B cell (primary cell): Measurements from ENCODE around the gene MTF1. TPM values are rescaled to one million over a fixed set of nuclear protein-coding genes. Genes with fewer than 3 reads are reported as not detected.

ENCODE experiments used
- ATAC-seq: fragments of 200-7000 bp; cut with Tn5 transposase; one replicate; pipeline ENCODE4 v1.10.0; 2021; ENCODE audit warnings: low read depth, mild to moderate bottlenecking, moderate number of reproducible peaks, moderate library complexity
- CTCF ChIA-PET: fragments of 350-600 bp; sonication (Branson Sonifier 250); formaldehyde crosslinking; loops from one replicate; lab custom pipeline; 2021; ENCODE audit warnings: antibody characterized with exemption, inconsistent platforms; lab: Charles Lee
- POLR2A ChIA-PET: fragments of 350-600 bp; sonication (Branson Sonifier 250); formaldehyde crosslinking; loops from one replicate; lab custom pipeline; 2021; ENCODE audit warnings: antibody characterized with exemption; lab: Charles Lee
- DNase-seq: peaks from one replicate; pipeline ENCODE4 v3.0.0; 2013
- H2AFZ ChIP-seq: 2 replicates; pipeline ENCODE4 v1.6.1; 2012; ENCODE audit warnings: mild to moderate bottlenecking, low read depth, low read length; ENCODE audit not compliant: insufficient read depth, poor library complexity, severe bottlenecking
- H3K27ac ChIP-seq, 2 donors: 1 replicate in 1 of 2; 2 replicates in 1 of 2; pipeline ENCODE4 v1.5.1; 2012 to 2013; ENCODE audit warnings: low read length in 2 of 2, mild to moderate bottlenecking in 2 of 2, moderate library complexity in 1 of 2
- H3K27me3 ChIP-seq, 4 experiments: fragments of 200-600 bp in 1 of 4; sonication (generic) in 1 of 4; replicated peaks in 1 of 4; 1 replicate in 2 of 4; 2 replicates in 2 of 4; pipeline versions ENCODE4 v1.6.1 to v1.7.0; 2013 to 2016; ENCODE audit warnings: low read length in 3 of 4, mild to moderate bottlenecking in 2 of 4, mixed read lengths in 1 of 4, moderate library complexity in 1 of 4; ENCODE audit not compliant: insufficient read depth in 4 of 4, control insufficient read depth in 3 of 4; ENCODE audit errors: control extremely low read depth in 1 of 4
- H3K36me3 ChIP-seq, 2 experiments: replicated peaks in 1 of 2; 1 replicate in 1 of 2; 2 replicates in 1 of 2; pipeline versions ENCODE4 v1.6.1 to v1.7.1; 2013; ENCODE audit warnings: low read length in 1 of 2; ENCODE audit not compliant: insufficient read depth in 2 of 2, control insufficient read depth in 1 of 2; ENCODE audit errors: control extremely low read depth in 1 of 2, extremely low read depth in 1 of 2
- H3K4me1 ChIP-seq, 2 donors: fragments of 200-600 bp in 1 of 2; sonication (generic) in 1 of 2; 1 replicate in 1 of 2; 2 replicates in 1 of 2; pipeline versions ENCODE4 v1.5.1 to v1.6.1; 2013 to 2017; ENCODE audit warnings: low read length in 2 of 2; ENCODE audit not compliant: control insufficient read depth in 2 of 2, insufficient read depth in 2 of 2
- H3K4me2 ChIP-seq: replicated peaks from 2 replicates; pipeline ENCODE3; 2012; ENCODE audit warnings: mild to moderate bottlenecking, low read depth, low read length; ENCODE audit not compliant: poor library complexity, severe bottlenecking
- H3K4me3 ChIP-seq, 5 experiments: fragments of 200-600 bp in 1 of 5; sonication (generic) in 1 of 5; 1 replicate in 3 of 5; 2 replicates in 2 of 5; pipeline versions ENCODE4 v1.5.1 to v1.7.0; 2011 to 2016; ENCODE audit warnings: low read length in 4 of 5, mild to moderate bottlenecking in 4 of 5, low read depth in 2 of 5, control low read depth in 1 of 5, moderate library complexity in 1 of 5; ENCODE audit not compliant: insufficient read depth in 1 of 5; ENCODE audit errors: control extremely low read depth in 1 of 5, extremely low read depth in 1 of 5
- H3K79me2 ChIP-seq: fragments of 200-600 bp; sonication (generic); one replicate; pipeline ENCODE4 v1.6.0; 2016; ENCODE audit warnings: low read length; ENCODE audit not compliant: control insufficient read depth, insufficient read depth
- H3K9ac ChIP-seq: fragments of 200-600 bp; sonication (generic); 2 replicates; pipeline ENCODE4 v1.6.1; 2017; ENCODE audit warnings: mild to moderate bottlenecking, low read length, moderate library complexity
- H3K9me3 ChIP-seq, 3 donors: one replicate each; pipeline versions ENCODE4 v1.6.1 to v1.7.1; 2013; ENCODE audit warnings: low read length in 2 of 3; ENCODE audit not compliant: control insufficient read depth in 2 of 3, insufficient read depth in 1 of 3; ENCODE audit errors: control extremely low read depth in 1 of 3
- H4K20me1 ChIP-seq: 2 replicates; pipeline ENCODE4 v1.6.0; 2012; ENCODE audit warnings: mild to moderate bottlenecking, low read length; ENCODE audit not compliant: insufficient read depth, control insufficient read depth, poor library complexity, severe bottlenecking
- H3K27ac Mint-ChIP-seq: one replicate; pipeline ENCODE4 v1.8.0; 2021; ENCODE audit warnings: mixed read lengths
- H3K27me3 Mint-ChIP-seq: one replicate; pipeline ENCODE4 v1.8.0; 2021; ENCODE audit warnings: mixed read lengths
- H3K4me1 Mint-ChIP-seq: one replicate; pipeline ENCODE4 v1.8.0; 2021; ENCODE audit warnings: mixed read lengths
- H3K4me3 Mint-ChIP-seq: one replicate; pipeline ENCODE4 v1.8.0; 2021; ENCODE audit warnings: mixed read lengths
- H3K9me3 Mint-ChIP-seq: one replicate; pipeline ENCODE4 v1.8.0; 2022; ENCODE audit warnings: mixed read lengths; ENCODE audit not compliant: insufficient read depth
- EZH2 ChIP-seq: IDR thresholded peaks from 2 replicates; pipeline ENCODE4 v1.6.1; 2012; ENCODE audit warnings: borderline replicate concordance, low read depth, mild to moderate bottlenecking, moderate library complexity, low read length; ENCODE audit not compliant: insufficient read depth, poor library complexity, severe bottlenecking
- WGBS: methylation state at CpG from one replicate; pipeline ENCODE4 v1.1.5; 2013; ENCODE audit warnings: missing lambda C conversion rate; ENCODE audit not compliant: insufficient coverage; 5-methylcytosine and 5-hydroxymethylcytosine counted together
- intact Hi-C: fragments of 100-400 bp; cut with micrococcal nuclease; formaldehyde crosslinking; loops from one replicate; pipeline ENCODE4 v1.10.0; 2022
- polyA plus RNA-seq: library from polyadenylated mRNA; depleted of rRNA; stranded (reverse); fragments of >200 nt; gene quantifications from 2 replicates; pipeline ENCODE4 v1.2.3, GENCODE V29; 2012
- total RNA-seq, 2 donors: library from RNA; stranded (reverse); fragments of 120-200 nt in 1 of 2; gene quantifications; 1 replicate in 1 of 2; 2 replicates in 1 of 2; pipeline versions ENCODE4 v1.2.3 to v1.2.4, GENCODE V29; 2013 to 2022
- TF ChIP-seq, protein P1 (sequence below): fragments of 200-600 bp; IDR thresholded peaks from one replicate; pipeline ENCODE4 v1.8.0; 2022; ENCODE audit warnings: antibody characterized with exemption, mild to moderate bottlenecking

The MTF1 gene
- total and polyA plus RNA-seq, 2 donors (not counting 1 experiment from before 2014, with no cell fraction given): 6.2 to 36.7 TPM

DNA sequence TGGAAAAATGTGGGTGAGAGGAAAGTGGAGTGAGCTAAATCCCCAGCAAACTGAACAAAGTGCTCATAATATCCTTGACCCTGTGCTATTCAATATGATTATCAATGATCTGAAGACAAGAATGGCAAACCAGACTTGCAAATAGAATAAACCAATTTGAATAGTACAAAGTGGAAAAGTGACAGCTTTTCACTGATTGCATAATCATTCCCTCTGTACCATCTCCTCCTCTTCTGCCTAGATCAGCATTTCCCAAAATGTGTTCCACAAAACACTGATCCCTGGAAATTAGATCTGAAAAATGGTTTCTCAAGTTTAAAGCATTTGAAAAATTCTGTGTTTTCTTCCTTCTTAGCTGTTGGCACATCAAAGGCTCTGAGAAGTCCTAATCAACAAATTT is 8.1 kb downstream of the MTF1 start:
- DNase-seq (no peak), ATAC-seq (no peak)
- Mint-ChIP-seq H3K4me3 (no peak overlapping the region), H3K27me3 (no peaks in the 10 kb centered on the region), H3K4me1 (peaks cover 44% of the 10 kb centered on the region), H3K27ac (no peak overlapping the region), H3K9me3 (no peaks in the 10 kb centered on the region)
- Histone ChIP-seq H3K9me3 (no peaks in the 10 kb centered on the region), H3K4me1 (peaks cover 31 to 40% of the 10 kb centered on the region in 2 donors), H3K4me2 (peak overlapping the region; percentile 56), H3K27ac (peak overlapping the region; percentile 43 to 77), H4K20me1 (no peaks in the 10 kb centered on the region), H3K27me3 (no peaks in the 10 kb centered on the region), H3K4me3 (no peak overlapping the region), H3K9ac (no peak overlapping the region), H2AFZ (peak overlapping the region; percentile 31), H3K36me3 (peaks cover 0 to 15% of the 10 kb centered on the region in 2 experiments), H3K79me2 (peaks cover 84% of the 10 kb centered on the region)
- intact Hi-C loops: no loop called here
- ChIA-PET CTCF (interaction anchor here (1.0 to 3.5 kb wide), 4 partner anchors 8 to 46 kb away, joined by 3 to 16 read pairs (median 3); partner anchors contain the start of gene MTF1), POLR2A (interaction anchor here (0.7 to 1.0 kb wide), 2 partner anchors 80 to 87 kb away, joined by 4 to 5 read pairs; partner anchors contain the start of gene EPHA10)
- TF ChIP-seq, protein P1, sequence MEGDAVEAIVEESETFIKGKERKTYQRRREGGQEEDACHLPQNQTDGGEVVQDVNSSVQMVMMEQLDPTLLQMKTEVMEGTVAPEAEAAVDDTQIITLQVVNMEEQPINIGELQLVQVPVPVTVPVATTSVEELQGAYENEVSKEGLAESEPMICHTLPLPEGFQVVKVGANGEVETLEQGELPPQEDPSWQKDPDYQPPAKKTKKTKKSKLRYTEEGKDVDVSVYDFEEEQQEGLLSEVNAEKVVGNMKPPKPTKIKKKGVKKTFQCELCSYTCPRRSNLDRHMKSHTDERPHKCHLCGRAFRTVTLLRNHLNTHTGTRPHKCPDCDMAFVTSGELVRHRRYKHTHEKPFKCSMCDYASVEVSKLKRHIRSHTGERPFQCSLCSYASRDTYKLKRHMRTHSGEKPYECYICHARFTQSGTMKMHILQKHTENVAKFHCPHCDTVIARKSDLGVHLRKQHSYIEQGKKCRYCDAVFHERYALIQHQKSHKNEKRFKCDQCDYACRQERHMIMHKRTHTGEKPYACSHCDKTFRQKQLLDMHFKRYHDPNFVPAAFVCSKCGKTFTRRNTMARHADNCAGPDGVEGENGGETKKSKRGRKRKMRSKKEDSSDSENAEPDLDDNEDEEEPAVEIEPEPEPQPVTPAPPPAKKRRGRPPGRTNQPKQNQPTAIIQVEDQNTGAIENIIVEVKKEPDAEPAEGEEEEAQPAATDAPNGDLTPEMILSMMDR: no peak
- TF ChIP-seq EZH2: no peak

DNA sequence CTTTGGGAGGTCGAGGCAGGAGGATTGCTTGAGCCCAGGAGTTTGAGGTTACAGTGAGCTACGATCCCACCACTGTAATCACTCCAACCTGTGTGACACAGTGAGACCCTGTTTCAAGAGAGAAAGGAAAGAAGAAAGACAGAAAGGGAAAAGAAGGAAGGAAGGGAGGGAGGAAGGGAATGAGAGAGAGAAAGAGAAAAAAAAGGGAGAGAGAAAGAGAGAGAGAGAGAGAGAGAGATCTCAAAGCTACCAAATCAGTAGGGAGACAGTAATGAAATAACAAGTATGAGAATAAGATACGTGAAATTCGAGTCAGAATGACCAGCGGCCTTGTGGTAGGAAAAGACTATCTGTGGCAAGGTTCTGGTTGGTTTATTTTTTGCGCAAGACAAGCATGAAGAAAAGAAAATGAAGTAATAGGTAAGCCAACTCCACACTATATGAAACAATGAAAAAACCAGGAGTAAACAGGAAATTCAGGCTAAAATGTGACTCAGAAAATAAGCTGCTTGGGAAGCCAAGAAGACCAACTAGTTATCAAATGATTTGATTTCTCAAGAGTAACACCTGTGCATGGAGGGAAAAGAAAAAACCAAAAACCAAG is 8.9 kb downstream of the MTF1 start:
- Histone ChIP-seq H2AFZ (no peak overlapping the region), H4K20me1 (no peaks in the 10 kb centered on the region), H3K4me3 (no peak overlapping the region), H3K36me3 (peaks cover 0 to 14% of the 10 kb centered on the region in 2 experiments), H3K4me2 (peak overlapping the region; percentile 56), H3K9ac (no peak overlapping the region), H3K27me3 (no peaks in the 10 kb centered on the region), H3K9me3 (no peaks in the 10 kb centered on the region), H3K4me1 (peaks cover 36 to 45% of the 10 kb centered on the region in 2 donors), H3K79me2 (peaks cover 84% of the 10 kb centered on the region), H3K27ac (peak overlapping the region in 1 of 2 donors; percentile 77)
- intact Hi-C loops: no loop called here
- H3K4me1 Mint-ChIP-seq: peaks cover 49% of the 10 kb centered on the region
- no peak overlapping the region for H3K4me3 Mint-ChIP-seq
- no peaks in the 10 kb centered on the region for H3K27me3 Mint-ChIP-seq
- ChIA-PET CTCF (interaction anchor here (1.0 to 3.5 kb wide), 4 partner anchors 9 to 45 kb away, joined by 3 to 16 read pairs (median 3); partner anchors contain the start of gene MTF1), POLR2A (interaction anchor here (0.6 kb wide), 1 partner anchor 73 kb away, joined by 3 read pairs; no protein-coding TSS in a partner anchor)
- TF ChIP-seq EZH2: no peak
- TF ChIP-seq, protein P1: no peak
- H3K9me3 Mint-ChIP-seq: no peaks in the 10 kb centered on the region
- ATAC-seq (no peak), DNase-seq (no peak)
- no peak overlapping the region for H3K27ac Mint-ChIP-seq
- WGBS: no CpG with 5 or more reads among the region's 6 CpGs
